Suprapubic skin (tissue), 4 donors: ENCODE data around the gene GNAQ. TPM values are rescaled to one million over a fixed set of nuclear protein-coding genes. Genes with fewer than 3 reads are reported as not detected.
A peak's percentile ranks its signal among the peaks of the same experiment; 100 is the strongest.

Source experiments
- DNase-seq, 2 donors: peaks; one replicate each; pipeline ENCODE4 v3.0.0-alpha.2; 2019; ENCODE audit warnings: low spot score in 2 of 2
- H3K27ac ChIP-seq: fragments of 200-600 bp; sonication (generic); one replicate; pipeline ENCODE4 v1.5.1; 2019
- H3K27me3 ChIP-seq: fragments of 200-600 bp; sonication (generic); one replicate; pipeline ENCODE4 v1.5.1; 2019
- H3K36me3 ChIP-seq: fragments of 200-600 bp; sonication (generic); one replicate; pipeline ENCODE4 v1.5.1; 2019
- H3K4me1 ChIP-seq: fragments of 200-600 bp; sonication (generic); one replicate; pipeline ENCODE4 v1.5.1; 2019
- H3K4me3 ChIP-seq: fragments of 200-600 bp; sonication (generic); one replicate; pipeline ENCODE4 v1.5.1; 2019; ENCODE audit warnings: mild to moderate bottlenecking
- H3K9me3 ChIP-seq: fragments of 200-600 bp; sonication (generic); one replicate; pipeline ENCODE4 v1.5.1; 2019
- CTCF ChIP-seq, 2 donors: fragments of 200-600 bp in 1 of 2; fragments of 450-650 bp in 1 of 2; sonication (generic) in 1 of 2; IDR thresholded peaks; one replicate each; pipeline ENCODE4 v1.5.1; 2016 to 2019; ENCODE audit warnings: antibody characterized with exemption in 2 of 2, mild to moderate bottlenecking in 1 of 2, moderate library complexity in 1 of 2
- EP300 ChIP-seq: sonication (generic); formaldehyde crosslinking; IDR thresholded peaks from one replicate; pipeline ENCODE4 v1.6.1; 2017; ENCODE audit warnings: antibody characterized with exemption
- POLR2A ChIP-seq, 2 donors: fragments of 450-650 bp; IDR thresholded peaks; one replicate each; pipeline ENCODE4 v1.6.1; 2017; ENCODE audit warnings: antibody characterized with exemption in 2 of 2, mild to moderate bottlenecking in 2 of 2, moderate library complexity in 2 of 2
- POLR2AphosphoS5 ChIP-seq, 3 donors: sonication (generic); formaldehyde crosslinking; IDR thresholded peaks; one replicate each; pipeline ENCODE4 v1.6.1; 2017; ENCODE audit warnings: antibody characterized with exemption in 3 of 3
- WGBS: methylation state at CpG from one replicate; pipeline ENCODE4 v1.1.5; 2018; 5-methylcytosine and 5-hydroxymethylcytosine counted together
- total RNA-seq, 4 donors: library from RNA; depleted of rRNA; stranded (reverse); fragments of >200 nt; gene quantifications; one replicate each; pipeline ENCODE4 v1.1.0, GENCODE V29; 2016

The GNAQ gene
- total RNA-seq, 4 donors from 2014 or later: 16.0 to 29.0 (median 17.7) TPM

GRCh38 chr9:77848897-77849296 lies 182.7 kb downstream of the GNAQ start:
- no peak overlapping the region for H3K4me3 ChIP-seq
- H3K4me1 ChIP-seq: peaks cover 29% of the 10 kb centered on the region
- H3K27me3 ChIP-seq: no peaks in the 10 kb centered on the region
- H3K36me3 ChIP-seq: no peaks in the 10 kb centered on the region
- DNase-seq: peak; percentile 81 to 86
- peak in 2 of 3 donors; percentile 73 to 80 for TF ChIP-seq POLR2AphosphoS5 (IDR thresholded peaks at IDR 0.05)
- no peak for TF ChIP-seq CTCF (IDR thresholded peaks at IDR 0.05)
- H3K9me3 ChIP-seq: no peaks in the 10 kb centered on the region
- 44% methylated on average over 6 of the region's 6 CpGs for WGBS
- H3K27ac ChIP-seq: peak overlapping the region; percentile 77

- peaks cover 29% of the 10 kb centered on the region for H3K4me1 ChIP-seq
- whole genome bisulfite sequencing: 60% methylated on average over 2 of the region's 2 CpGs
- no peak overlapping the region for H3K4me3 ChIP-seq
- peak overlapping the region; percentile 77 for H3K27ac ChIP-seq
- peak in 1 of 2 donors; percentile 56 for DNase-seq
- H3K9me3 ChIP-seq: no peaks in the 10 kb centered on the region
- H3K36me3 ChIP-seq: no peaks in the 10 kb centered on the region
- TF ChIP-seq POLR2AphosphoS5 (IDR thresholded peaks at IDR 0.05) (no peak), CTCF (IDR thresholded peaks at IDR 0.05) (no peak), POLR2A (IDR thresholded peaks at IDR 0.05) (no peak), EP300 (no peak)
- H3K27me3 ChIP-seq: no peaks in the 10 kb centered on the region
Observed at GRCh38 chr9:77848404-77848803, 183.2 kb downstream of the GNAQ start.

- H3K4me3 ChIP-seq: no peak overlapping the region
- no peaks in the 10 kb centered on the region for H3K27me3 ChIP-seq
- 71% methylated on average over 2 of the region's 2 CpGs for WGBS
- no peaks in the 10 kb centered on the region for H3K36me3 ChIP-seq
- peak overlapping the region; percentile 77 for H3K27ac ChIP-seq
- H3K4me1 ChIP-seq: peaks cover 29% of the 10 kb centered on the region
- no peaks in the 10 kb centered on the region for H3K9me3 ChIP-seq
- TF ChIP-seq CTCF (IDR thresholded peaks at IDR 0.05) (no peak), EP300 (no peak), POLR2A (IDR thresholded peaks at IDR 0.05) (no peak)
- DNase-seq: no peak
Observed at GRCh38 chr9:77847626-77848025, 184.0 kb downstream of the GNAQ start.

- no peaks in the 10 kb centered on the region for H3K36me3 ChIP-seq
- no peaks in the 10 kb centered on the region for H3K9me3 ChIP-seq
- H3K27me3 ChIP-seq: no peaks in the 10 kb centered on the region
- TF ChIP-seq EP300 (no peak), POLR2AphosphoS5 (IDR thresholded peaks at IDR 0.05) (peak in 1 of 3 donors; percentile 10), CTCF (IDR thresholded peaks at IDR 0.05) (no peak), POLR2A (IDR thresholded peaks at IDR 0.05) (no peak)
- no peak for DNase-seq
- WGBS: 66% methylated on average over 8 of the region's 8 CpGs
- H3K4me3 ChIP-seq: no peak overlapping the region
- peak overlapping the region; percentile 77 for H3K27ac ChIP-seq
- H3K4me1 ChIP-seq: peaks cover 25% of the 10 kb centered on the region
Observed at GRCh38 chr9:77847059-77847499, 184.5 kb downstream of the GNAQ start.

- no peaks in the 10 kb centered on the region for H3K27me3 ChIP-seq
- no peak for DNase-seq
- no peak for TF ChIP-seq POLR2AphosphoS5 (IDR thresholded peaks at IDR 0.05)
- no peak for TF ChIP-seq POLR2A (IDR thresholded peaks at IDR 0.05)
- no peak for TF ChIP-seq EP300
- no peak for TF ChIP-seq CTCF (IDR thresholded peaks at IDR 0.05)
- 96% methylated on average over 4 of the region's 4 CpGs for WGBS
- H3K27ac ChIP-seq: no peak overlapping the region
- no peaks in the 10 kb centered on the region for H3K36me3 ChIP-seq
- peaks cover 26% of the 10 kb centered on the region for H3K4me1 ChIP-seq
- no peaks in the 10 kb centered on the region for H3K9me3 ChIP-seq
- H3K4me3 ChIP-seq: no peak overlapping the region
Observed at GRCh38 chr9:77844415-77844814, 187.2 kb downstream of the GNAQ start.
